ENCODE data around the gene OR5T1.

Gene OR5T1

GRCh38 chr11:56273854-56274253 is at the start of gene OR5T1:
Gene OR5T1 (plus strand): TSS chr11:56274154. CDS start chr11:56275639, 1,485 bp downstream.
- FAIRE-seq: no peak

DNA sequence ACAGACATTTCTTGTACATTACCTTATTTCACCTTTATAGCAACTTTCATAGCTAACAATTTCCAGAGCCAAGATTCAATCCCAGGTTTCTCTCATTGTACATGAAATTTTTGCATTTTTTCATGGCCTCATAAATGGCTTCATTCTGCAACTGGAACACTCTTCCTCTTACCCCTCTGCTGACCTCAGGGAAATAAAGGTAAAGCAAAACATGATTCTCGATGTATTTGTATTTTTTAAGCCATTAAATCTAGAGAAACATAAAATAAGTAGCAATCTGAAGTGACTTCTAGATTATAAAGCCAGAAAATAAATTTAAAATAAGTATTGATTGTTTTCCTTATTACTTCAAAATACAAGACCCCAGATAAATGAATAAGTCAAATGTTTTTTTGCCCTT is 39.8 kb upstream of the OR5T1 start, which contains the start of gene OR5T2:
OR5T2 (minus strand) TSS at position 101 of the 400 bp plus-strand sequence. CDS start 1,193 bp downstream, outside the sequence.
- no peak for FAIRE-seq

DNA sequence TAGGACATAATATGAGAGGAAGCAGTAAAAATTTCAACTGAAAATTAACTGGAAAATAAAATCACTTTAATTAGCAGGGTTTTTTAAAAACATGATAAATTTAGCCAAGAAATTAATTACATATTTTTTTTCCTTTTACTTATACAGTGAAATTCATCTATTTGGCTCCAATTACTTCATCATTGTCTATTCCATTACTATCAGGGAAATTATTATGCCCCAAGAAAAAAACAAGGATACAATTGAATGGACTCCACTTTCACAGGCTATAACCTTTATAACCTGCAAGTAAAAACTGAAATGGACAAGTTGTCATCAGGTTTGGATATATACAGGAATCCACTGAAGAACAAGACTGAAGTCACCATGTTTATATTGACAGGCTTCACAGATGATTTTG is 22.0 kb upstream of the OR5T1 start, which contains the start of gene OR5T3:
OR5T3 (plus strand) TSS at position 301 of the 400 bp plus-strand sequence; CDS start at position 301, 0 bp downstream.
- FAIRE-seq: no peak

GRCh38 chr11:56271092-56271491 is 2.9 kb upstream of the OR5T1 start:
- no peak for FAIRE-seq

- FAIRE-seq: no peak
These were observed 18.2 kb downstream of the OR5T1 start, which contains the start of gene OR8H1 for GRCh38 chr11:56292154-56292553. Gene OR8H1 (minus strand): TSS chr11:56292254. CDS start chr11:56291062, 1,192 bp downstream.

GRCh38 chr11:56296898-56297297 is 22.9 kb downstream of the OR5T1 start:
- no peak for FAIRE-seq

GRCh38 chr11:56307836-56308235 is 33.9 kb downstream of the OR5T1 start:
- FAIRE-seq: no peak

GRCh38 chr11:56314844-56315243 is 40.9 kb downstream of the OR5T1 start, which contains the start of gene OR8K3:
Gene OR8K3 (plus strand): TSS chr11:56315144. CDS start chr11:56318307, 3,163 bp downstream.
- FAIRE-seq: no peak
